HL-60 (cell line): ENCODE results near the gene RABGAP1L.

Source experiments
- DNase-seq, 2 experiments: peaks; one replicate each; pipeline ENCODE4 v3.0.0-alpha.2; 2010 to 2020; ENCODE audit warnings: low read depth in 1 of 2, low spot score in 1 of 2
- H3K27ac ChIP-seq: fragments of 250-450 bp; sonication (Bioruptor Pico); replicated peaks from 2 replicates; pipeline ENCODE4 v1.5.1; 2020; ENCODE audit warnings: mild to moderate bottlenecking, moderate library complexity
- H3K27me3 ChIP-seq: fragments of 250-450 bp; sonication (Bioruptor Pico); 2 replicates; pipeline ENCODE4 v1.5.1; 2021; ENCODE audit warnings: mild to moderate bottlenecking, moderate library complexity; ENCODE audit not compliant: insufficient read depth, poor library complexity, severe bottlenecking
- H3K4me3 ChIP-seq: replicated peaks from 2 replicates; pipeline ENCODE4 v1.5.1; 2011; ENCODE audit warnings: mild to moderate bottlenecking, control low read depth, low read length; ENCODE audit not compliant: insufficient read depth
- CTCF ChIP-seq: IDR thresholded peaks from one replicate; pipeline ENCODE4 v1.5.1; 2011; ENCODE audit warnings: low read length, control low read depth, inconsistent platforms; ENCODE audit not compliant: insufficient read depth
- GABPA ChIP-seq: IDR thresholded peaks from 2 replicates; pipeline ENCODE4 v1.6.1; 2012; ENCODE audit warnings: low read depth
- POLR2AphosphoS5 ChIP-seq: IDR thresholded peaks from 2 replicates; pipeline ENCODE4 v1.6.1; 2012; ENCODE audit warnings: low read depth
- REST ChIP-seq: IDR thresholded peaks from 2 replicates; pipeline ENCODE4 v1.6.1; 2012; ENCODE audit warnings: low read depth; ENCODE audit not compliant: insufficient replicate concordance
- SPI1 ChIP-seq: IDR thresholded peaks from 2 replicates; pipeline ENCODE4 v1.6.1; 2012; ENCODE audit warnings: low read depth, mild to moderate bottlenecking, borderline replicate concordance

Gene RABGAP1L

GRCh38 chr1:174836543-174836942 lies 677.2 kb downstream of the RABGAP1L start:
- Histone ChIP-seq H3K27ac (no peak overlapping the region), H3K4me3 (no peak overlapping the region), H3K27me3 (no peaks in the 10 kb centered on the region)
- no peak for DNase-seq
- TF ChIP-seq CTCF (no peak), REST (no peak), GABPA (no peak), SPI1 (no peak), POLR2AphosphoS5 (no peak)

- TF ChIP-seq GABPA = no peak
- TF ChIP-seq POLR2AphosphoS5 = no peak
- TF ChIP-seq SPI1 = no peak
- no peak for TF ChIP-seq REST
- no peak for TF ChIP-seq CTCF
- DNase-seq = no peak
- Histone ChIP-seq H3K27ac (no peak overlapping the region), H3K4me3 (no peak overlapping the region), H3K27me3 (no peaks in the 10 kb centered on the region)
Observed at GRCh38 chr1:174837386-174837785, 678.1 kb downstream of the RABGAP1L start.

GRCh38 chr1:174839211-174839610 lies 679.9 kb downstream of the RABGAP1L start:
- no peaks in the 10 kb centered on the region for H3K27me3 ChIP-seq
- no peak for DNase-seq
- TF ChIP-seq CTCF (no peak), SPI1 (no peak), POLR2AphosphoS5 (no peak), GABPA (no peak), REST (no peak)
- H3K27ac ChIP-seq = no peak overlapping the region
- no peak overlapping the region for H3K4me3 ChIP-seq
